ENCODE data around the gene PLEK.
A peak's percentile ranks its signal among the peaks of the same experiment; 100 is the strongest.
"Not testable (repeated sequence)": the region's sequence is repeated elsewhere in the genome, so short reads cannot be mapped to it uniquely, and the experiment has no call there.

PLEK gene

GRCh38 chr2:68356599-68357239, 8.4 kb upstream of the PLEK start:
- no peak for DNase-seq

- peak; percentile 44 for DNase-seq
These were observed 7.3 kb upstream of the PLEK start for GRCh38 chr2:68357605-68358337.

GRCh38 chr2:68359889-68360288, 5.2 kb upstream of the PLEK start:
- no peak for DNase-seq

GRCh38 chr2:68362069-68362468, 3.0 kb upstream of the PLEK start:
- peak; percentile 86 for DNase-seq

- no peak for DNase-seq
These were observed 2.3 kb upstream of the PLEK start for GRCh38 chr2:68362749-68363148.

GRCh38 chr2:68363721-68364120, 1.4 kb upstream of the PLEK start:
- no peak for DNase-seq

GRCh38 chr2:68366083-68366560, 1.0 kb downstream of the PLEK start:
- DNase-seq, result peak; percentile 43

- DNase-seq, result no peak
These were observed 3.0 kb downstream of the PLEK start for GRCh38 chr2:68367953-68368653.

- DNase-seq, result no peak
These were observed 3.7 kb downstream of the PLEK start for GRCh38 chr2:68368654-68369336.

- no peak for DNase-seq
These were observed 4.3 kb downstream of the PLEK start for GRCh38 chr2:68369337-68369734.

- DNase-seq, result no peak
These were observed 6.1 kb downstream of the PLEK start for GRCh38 chr2:68371138-68371537.

- DNase-seq, result peak; percentile 47
These were observed 6.5 kb downstream of the PLEK start for GRCh38 chr2:68371581-68371980.

GRCh38 chr2:68372485-68372884, 7.4 kb downstream of the PLEK start:
- no peak for DNase-seq

- no peak for DNase-seq
These were observed 9.1 kb downstream of the PLEK start for GRCh38 chr2:68374184-68374583.

GRCh38 chr2:68375582-68375981, 10.5 kb downstream of the PLEK start:
- DNase-seq, result no peak

- no peak for DNase-seq
These were observed 12.2 kb downstream of the PLEK start for GRCh38 chr2:68377137-68377780.

GRCh38 chr2:68378779-68379178, 13.7 kb downstream of the PLEK start:
- not testable (repeated sequence) for DNase-seq

GRCh38 chr2:68379184-68379708, 14.2 kb downstream of the PLEK start:
- DNase-seq, result peak; percentile 69

GRCh38 chr2:68383778-68384177, 18.7 kb downstream of the PLEK start:
- no peak for DNase-seq

GRCh38 chr2:68384485-68385107, 19.5 kb downstream of the PLEK start:
- no peak for DNase-seq

- peak; percentile 69 for DNase-seq
These were observed 20.3 kb downstream of the PLEK start for GRCh38 chr2:68385220-68385906.
